Stimulated activated memory B cell treated with anti-CD40 and anti-IgM and Interleukin-4, amounts not matched to agents 10 μg/mL and 1 μg/mL and 100 μg/mL, for 72 hours (primary cell): ENCODE results near the gene HDAC7.
A peak's percentile ranks its signal among the peaks of the same experiment; 100 is the strongest.
"Not testable (repeated sequence)": the region's sequence is repeated elsewhere in the genome, so short reads cannot be mapped to it uniquely, and the experiment has no call there.

Experiments used
- ATAC-seq: fragments of 150-1000 bp; cut with Tn5 transposase; 2 replicates; pipeline ENCODE4 v1.10.0; 2021
- H3K27ac Mint-ChIP-seq: one replicate; pipeline ENCODE4 v1.8.0; 2022; ENCODE audit warnings: mild to moderate bottlenecking, mixed read lengths
- H3K27me3 Mint-ChIP-seq: one replicate; pipeline ENCODE4 v1.8.0; 2022; ENCODE audit warnings: mixed read lengths
- H3K36me3 Mint-ChIP-seq: one replicate; pipeline ENCODE4 v1.8.0; 2022; ENCODE audit warnings: mixed read lengths
- H3K4me1 Mint-ChIP-seq: one replicate; pipeline ENCODE4 v1.8.0; 2022; ENCODE audit warnings: mixed read lengths
- H3K4me3 Mint-ChIP-seq: one replicate; pipeline ENCODE4 v1.8.0; 2022; ENCODE audit warnings: mild to moderate bottlenecking, moderate library complexity, mixed read lengths
- H3K9me3 Mint-ChIP-seq: one replicate; pipeline ENCODE4 v1.8.0; 2022; ENCODE audit warnings: mixed read lengths

HDAC7 gene

GRCh38 chr12:47813511-47814196, 6.0 kb downstream of the HDAC7 start:
- peaks cover 98% of the 10 kb centered on the region for H3K4me1 Mint-ChIP-seq
- peaks cover 14% of the 10 kb centered on the region for H3K36me3 Mint-ChIP-seq
- H3K27me3 Mint-ChIP-seq = no peaks in the 10 kb centered on the region
- H3K27ac Mint-ChIP-seq = peak overlapping the region; percentile 97
- no peaks in the 10 kb centered on the region for H3K9me3 Mint-ChIP-seq
- ATAC-seq = peak; percentile 62
- peak overlapping the region; percentile 80 for H3K4me3 Mint-ChIP-seq

- H3K27ac Mint-ChIP-seq = peak overlapping the region; percentile 97
- H3K27me3 Mint-ChIP-seq = no peaks in the 10 kb centered on the region
- H3K9me3 Mint-ChIP-seq = no peaks in the 10 kb centered on the region
- peaks cover 98% of the 10 kb centered on the region for H3K4me1 Mint-ChIP-seq
- peaks cover 14% of the 10 kb centered on the region for H3K36me3 Mint-ChIP-seq
- peak; percentile 89 for ATAC-seq
- peak overlapping the region; percentile 80 for H3K4me3 Mint-ChIP-seq
Observed at GRCh38 chr12:47812797-47813510, 6.7 kb downstream of the HDAC7 start.

- Mint-ChIP-seq H3K4me1 (peaks cover 98% of the 10 kb centered on the region), H3K9me3 (no peaks in the 10 kb centered on the region), H3K4me3 (peak overlapping the region; percentile 80), H3K27me3 (no peaks in the 10 kb centered on the region), H3K27ac (peak overlapping the region; percentile 97), H3K36me3 (peaks cover 15% of the 10 kb centered on the region)
- peak; percentile 14 for ATAC-seq
Observed at GRCh38 chr12:47811581-47812484, 7.9 kb downstream of the HDAC7 start.

GRCh38 chr12:47811072-47811396, 8.7 kb downstream of the HDAC7 start:
- H3K4me3 Mint-ChIP-seq = peak overlapping the region; percentile 80
- peaks cover 97% of the 10 kb centered on the region for H3K4me1 Mint-ChIP-seq
- peak overlapping the region; percentile 97 for H3K27ac Mint-ChIP-seq
- no peak for ATAC-seq
- H3K9me3 Mint-ChIP-seq = no peaks in the 10 kb centered on the region
- peaks cover 15% of the 10 kb centered on the region for H3K36me3 Mint-ChIP-seq
- H3K27me3 Mint-ChIP-seq = no peaks in the 10 kb centered on the region

- H3K9me3 Mint-ChIP-seq, ATAC-seq, H3K4me3 Mint-ChIP-seq, H3K27me3 Mint-ChIP-seq: not testable (repeated sequence)
- Mint-ChIP-seq H3K36me3 (peaks cover 18% of the 10 kb centered on the region), H3K4me1 (peaks cover 98% of the 10 kb centered on the region), H3K27ac (peak overlapping the region; percentile 97)
Observed at GRCh38 chr12:47809518-47809917, 10.2 kb downstream of the HDAC7 start.

GRCh38 chr12:47808574-47809365, 10.9 kb downstream of the HDAC7 start:
- no peaks in the 10 kb centered on the region for H3K9me3 Mint-ChIP-seq
- H3K36me3 Mint-ChIP-seq = peaks cover 15% of the 10 kb centered on the region
- H3K4me3 Mint-ChIP-seq = peak overlapping the region; percentile 64
- peak overlapping the region; percentile 97 for H3K27ac Mint-ChIP-seq
- H3K4me1 Mint-ChIP-seq = peaks cover 98% of the 10 kb centered on the region
- H3K27me3 Mint-ChIP-seq = no peaks in the 10 kb centered on the region
- no peak for ATAC-seq

GRCh38 chr12:47808050-47808449, 11.7 kb downstream of the HDAC7 start:
- no peaks in the 10 kb centered on the region for H3K27me3 Mint-ChIP-seq
- H3K4me1 Mint-ChIP-seq = peaks cover 98% of the 10 kb centered on the region
- peak; percentile 66 for ATAC-seq
- peaks cover 15% of the 10 kb centered on the region for H3K36me3 Mint-ChIP-seq
- peak overlapping the region; percentile 97 for H3K27ac Mint-ChIP-seq
- no peaks in the 10 kb centered on the region for H3K9me3 Mint-ChIP-seq
- H3K4me3 Mint-ChIP-seq = peak overlapping the region; percentile 64

GRCh38 chr12:47807338-47807737, 12.4 kb downstream of the HDAC7 start:
- ATAC-seq = no peak
- Mint-ChIP-seq H3K36me3 (peaks cover 15% of the 10 kb centered on the region), H3K4me1 (peaks cover 99% of the 10 kb centered on the region), H3K9me3 (no peaks in the 10 kb centered on the region), H3K27me3 (no peaks in the 10 kb centered on the region), H3K4me3 (peak overlapping the region; percentile 64), H3K27ac (peak overlapping the region; percentile 97)

- Mint-ChIP-seq H3K9me3 (no peaks in the 10 kb centered on the region), H3K4me3 (no peak overlapping the region), H3K36me3 (peaks cover 21% of the 10 kb centered on the region), H3K4me1 (peaks cover 99% of the 10 kb centered on the region), H3K27me3 (no peaks in the 10 kb centered on the region), H3K27ac (peak overlapping the region; percentile 97)
- ATAC-seq = no peak
Observed at GRCh38 chr12:47805417-47805816, 14.3 kb downstream of the HDAC7 start.

GRCh38 chr12:47804171-47804570, 15.5 kb downstream of the HDAC7 start:
- H3K9me3 Mint-ChIP-seq = no peaks in the 10 kb centered on the region
- H3K4me3 Mint-ChIP-seq = no peak overlapping the region
- no peak for ATAC-seq
- H3K36me3 Mint-ChIP-seq = peaks cover 21% of the 10 kb centered on the region
- peak overlapping the region; percentile 97 for H3K27ac Mint-ChIP-seq
- H3K4me1 Mint-ChIP-seq = peaks cover 94% of the 10 kb centered on the region
- H3K27me3 Mint-ChIP-seq = no peaks in the 10 kb centered on the region

- Mint-ChIP-seq H3K27ac (peak overlapping the region; percentile 97), H3K9me3 (no peaks in the 10 kb centered on the region), H3K4me1 (peaks cover 89% of the 10 kb centered on the region), H3K27me3 (no peaks in the 10 kb centered on the region), H3K36me3 (peaks cover 21% of the 10 kb centered on the region), H3K4me3 (peak overlapping the region; percentile 27)
- ATAC-seq = no peak
Observed at GRCh38 chr12:47803191-47803875, 16.4 kb downstream of the HDAC7 start.

- H3K27ac Mint-ChIP-seq = peak overlapping the region; percentile 97
- peaks cover 27% of the 10 kb centered on the region for H3K36me3 Mint-ChIP-seq
- no peaks in the 10 kb centered on the region for H3K9me3 Mint-ChIP-seq
- no peaks in the 10 kb centered on the region for H3K27me3 Mint-ChIP-seq
- ATAC-seq = no peak
- no peak overlapping the region for H3K4me3 Mint-ChIP-seq
- peaks cover 89% of the 10 kb centered on the region for H3K4me1 Mint-ChIP-seq
Observed at GRCh38 chr12:47802312-47802711, 17.4 kb downstream of the HDAC7 start.

GRCh38 chr12:47801904-47802246, 17.8 kb downstream of the HDAC7 start:
- Mint-ChIP-seq H3K4me1 (peaks cover 86% of the 10 kb centered on the region), H3K27ac (peak overlapping the region; percentile 97), H3K4me3 (no peak overlapping the region), H3K9me3 (no peaks in the 10 kb centered on the region), H3K27me3 (no peaks in the 10 kb centered on the region), H3K36me3 (peaks cover 27% of the 10 kb centered on the region)
- ATAC-seq = no peak

GRCh38 chr12:47801170-47801903, 18.4 kb downstream of the HDAC7 start:
- Mint-ChIP-seq H3K9me3 (no peaks in the 10 kb centered on the region), H3K4me1 (peaks cover 81% of the 10 kb centered on the region), H3K36me3 (peaks cover 26% of the 10 kb centered on the region), H3K27me3 (no peaks in the 10 kb centered on the region), H3K4me3 (no peak overlapping the region), H3K27ac (peak overlapping the region; percentile 97)
- no peak for ATAC-seq
